ENCODE results near the gene SPTBN4. TPM values are rescaled to one million over a fixed set of nuclear protein-coding genes. Genes with fewer than 3 reads are reported as not detected.

Gene SPTBN4
- polyA plus RNA-seq, 1 donor from 2014 or later, result 12.7 TPM

DNA sequence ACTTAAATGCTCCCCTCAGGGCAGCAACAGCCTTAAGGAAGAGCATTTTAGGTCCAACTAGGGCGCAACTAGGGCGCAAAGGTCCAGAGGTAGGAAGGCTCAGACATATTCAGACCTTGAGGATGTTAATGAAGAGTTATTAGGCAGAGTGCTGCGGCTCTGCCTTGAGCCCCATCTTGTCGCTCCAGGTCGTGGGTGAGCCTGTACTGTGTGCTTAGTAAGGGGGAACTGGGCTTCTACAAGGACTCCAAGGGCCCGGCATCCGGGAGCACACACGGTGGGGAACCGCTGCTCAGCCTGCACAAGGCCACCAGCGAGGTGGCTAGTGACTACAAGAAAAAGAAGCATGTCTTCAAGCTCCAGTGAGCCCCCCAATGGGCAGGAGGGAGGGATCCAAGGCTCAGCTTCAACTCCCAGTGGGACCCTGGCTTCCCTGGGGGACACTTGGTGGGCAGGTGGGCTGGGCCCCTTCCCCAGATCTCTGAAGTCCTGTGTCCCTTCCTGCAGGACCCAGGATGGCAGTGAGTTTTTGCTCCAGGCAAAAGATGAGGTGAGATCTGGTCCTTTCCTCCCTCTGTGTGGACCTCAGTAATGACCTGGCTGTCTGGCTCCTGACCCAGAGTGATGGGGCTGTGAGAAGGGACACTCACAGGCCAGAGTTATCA lies 105.2 kb downstream of the SPTBN4 start:
- H3K4me3 ChIP-seq (ENCODE audit: low read length), result no peak overlapping the region
- H3K27me3 ChIP-seq (ENCODE audit: insufficient read depth, low read depth, low read length), result peaks cover 30% of the 10 kb centered on the region
- H3K36me3 ChIP-seq (ENCODE audit: insufficient read depth, low read length), result no peaks in the 10 kb centered on the region
- H2AFZ ChIP-seq (ENCODE audit: low read depth, low read length), result no peak overlapping the region
- H3K9me2 ChIP-seq (ENCODE audit: insufficient read depth, low read length), result no peaks in the 10 kb centered on the region
- H3K27ac ChIP-seq (ENCODE audit: low read length), result no peak overlapping the region
- H3K9me3 ChIP-seq (ENCODE audit: low read length), result no peaks in the 10 kb centered on the region
- TF ChIP-seq EZH2 (IDR thresholded peaks at IDR 0.05; ENCODE audit: borderline replicate concordance, insufficient read depth, low read length, poor library complexity, severe bottlenecking) (no peak), CTCF (IDR thresholded peaks at IDR 0.05; ENCODE audit: poor library complexity, severe bottlenecking) (no peak), RAD21 (conservative IDR thresholded peaks at IDR 0.05) (no peak)
- TF ChIP-seq, protein P1, sequence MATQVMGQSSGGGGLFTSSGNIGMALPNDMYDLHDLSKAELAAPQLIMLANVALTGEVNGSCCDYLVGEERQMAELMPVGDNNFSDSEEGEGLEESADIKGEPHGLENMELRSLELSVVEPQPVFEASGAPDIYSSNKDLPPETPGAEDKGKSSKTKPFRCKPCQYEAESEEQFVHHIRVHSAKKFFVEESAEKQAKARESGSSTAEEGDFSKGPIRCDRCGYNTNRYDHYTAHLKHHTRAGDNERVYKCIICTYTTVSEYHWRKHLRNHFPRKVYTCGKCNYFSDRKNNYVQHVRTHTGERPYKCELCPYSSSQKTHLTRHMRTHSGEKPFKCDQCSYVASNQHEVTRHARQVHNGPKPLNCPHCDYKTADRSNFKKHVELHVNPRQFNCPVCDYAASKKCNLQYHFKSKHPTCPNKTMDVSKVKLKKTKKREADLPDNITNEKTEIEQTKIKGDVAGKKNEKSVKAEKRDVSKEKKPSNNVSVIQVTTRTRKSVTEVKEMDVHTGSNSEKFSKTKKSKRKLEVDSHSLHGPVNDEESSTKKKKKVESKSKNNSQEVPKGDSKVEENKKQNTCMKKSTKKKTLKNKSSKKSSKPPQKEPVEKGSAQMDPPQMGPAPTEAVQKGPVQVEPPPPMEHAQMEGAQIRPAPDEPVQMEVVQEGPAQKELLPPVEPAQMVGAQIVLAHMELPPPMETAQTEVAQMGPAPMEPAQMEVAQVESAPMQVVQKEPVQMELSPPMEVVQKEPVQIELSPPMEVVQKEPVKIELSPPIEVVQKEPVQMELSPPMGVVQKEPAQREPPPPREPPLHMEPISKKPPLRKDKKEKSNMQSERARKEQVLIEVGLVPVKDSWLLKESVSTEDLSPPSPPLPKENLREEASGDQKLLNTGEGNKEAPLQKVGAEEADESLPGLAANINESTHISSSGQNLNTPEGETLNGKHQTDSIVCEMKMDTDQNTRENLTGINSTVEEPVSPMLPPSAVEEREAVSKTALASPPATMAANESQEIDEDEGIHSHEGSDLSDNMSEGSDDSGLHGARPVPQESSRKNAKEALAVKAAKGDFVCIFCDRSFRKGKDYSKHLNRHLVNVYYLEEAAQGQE (IDR thresholded peaks at IDR 0.05; ENCODE audit: borderline replicate concordance), result no peak
- H3K79me2 ChIP-seq (replicated peaks; ENCODE audit: insufficient read depth, low read length), result no peaks in the 10 kb centered on the region
- H3K4me2 ChIP-seq (ENCODE audit: low read length), result no peak overlapping the region
- no peaks in the 10 kb centered on the region for H4K20me1 ChIP-seq (ENCODE audit: insufficient read depth)
- no peaks in the 10 kb centered on the region for H3F3A ChIP-seq (ENCODE audit: insufficient read depth, low read length, poor library complexity, severe bottlenecking)
- no peak overlapping the region for H3K9ac ChIP-seq (ENCODE audit: low read length)

DNA sequence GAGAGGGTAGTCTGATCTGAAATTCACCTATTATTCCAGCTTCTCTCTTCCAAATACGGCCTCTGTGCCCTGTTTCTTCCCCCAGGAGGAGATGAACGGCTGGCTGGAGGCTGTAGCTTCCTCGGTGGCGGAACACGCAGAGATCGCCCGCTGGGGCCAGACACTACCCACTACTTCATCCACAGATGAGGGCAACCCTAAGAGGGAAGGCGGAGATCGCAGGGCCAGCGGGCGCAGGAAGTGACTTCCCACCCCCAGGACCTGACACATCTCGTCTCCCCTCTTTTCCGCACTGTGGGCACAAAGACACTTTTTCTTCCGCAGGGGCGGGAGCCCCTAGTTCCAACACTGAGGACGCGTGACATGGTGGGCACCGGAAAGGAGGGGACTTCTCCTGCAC lies 108.5 kb downstream of the SPTBN4 start:
- H2AFZ ChIP-seq (ENCODE audit: low read depth, low read length), result no peak overlapping the region
- no peaks in the 10 kb centered on the region for H4K20me1 ChIP-seq (ENCODE audit: insufficient read depth)
- no peaks in the 10 kb centered on the region for H3K79me2 ChIP-seq (replicated peaks; ENCODE audit: insufficient read depth, low read length)
- H3K9me3 ChIP-seq (ENCODE audit: low read length), result no peaks in the 10 kb centered on the region
- no peaks in the 10 kb centered on the region for H3K9me2 ChIP-seq (ENCODE audit: insufficient read depth, low read length)
- TF ChIP-seq EZH2 (IDR thresholded peaks at IDR 0.05; ENCODE audit: borderline replicate concordance, insufficient read depth, low read length, poor library complexity, severe bottlenecking), result no peak
- TF ChIP-seq TAF1 (IDR thresholded peaks at IDR 0.05; ENCODE audit: low read depth), result no peak
- no peak overlapping the region for H3K9ac ChIP-seq (ENCODE audit: low read length)
- no peaks in the 10 kb centered on the region for H3K36me3 ChIP-seq (ENCODE audit: insufficient read depth, low read length)
- H3F3A ChIP-seq (ENCODE audit: insufficient read depth, low read length, poor library complexity, severe bottlenecking), result no peaks in the 10 kb centered on the region
- H3K4me2 ChIP-seq (ENCODE audit: low read length), result no peak overlapping the region
- no peaks in the 10 kb centered on the region for H3K27me3 ChIP-seq (ENCODE audit: insufficient read depth, low read depth, low read length)
- no peak overlapping the region for H3K27ac ChIP-seq (ENCODE audit: low read length)
- H3K4me3 ChIP-seq (ENCODE audit: low read length), result no peak overlapping the region

DNA sequence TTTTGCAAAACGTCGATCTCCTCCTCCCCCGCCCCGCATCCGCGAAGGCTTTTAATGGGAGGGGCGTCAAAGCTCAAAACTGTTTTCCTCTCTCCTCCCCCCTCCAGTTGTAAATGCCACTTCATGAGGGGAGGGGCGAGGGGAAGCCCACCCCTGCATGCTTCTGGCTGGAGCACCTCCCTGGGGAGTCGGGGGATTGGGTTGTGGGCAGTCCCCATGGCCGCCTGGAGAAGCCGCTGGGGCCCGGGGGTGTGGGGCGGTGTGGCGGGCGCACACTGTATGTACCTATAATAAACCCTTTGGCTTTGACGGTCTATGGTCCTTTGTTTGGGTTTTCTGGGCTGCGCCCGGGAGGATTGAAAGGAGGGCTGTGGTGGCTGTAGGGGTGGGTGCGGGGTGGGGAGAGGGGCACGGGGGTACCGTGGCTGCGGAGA lies 109.4 kb downstream of the SPTBN4 start:
- Histone ChIP-seq H3K79me2 (replicated peaks; ENCODE audit: insufficient read depth, low read length) (no peaks in the 10 kb centered on the region), H3K27me3 (ENCODE audit: insufficient read depth, low read depth, low read length) (no peaks in the 10 kb centered on the region), H3K27ac (ENCODE audit: low read length) (no peak overlapping the region), H4K20me1 (ENCODE audit: insufficient read depth) (no peaks in the 10 kb centered on the region), H3F3A (ENCODE audit: insufficient read depth, low read length, poor library complexity, severe bottlenecking) (no peaks in the 10 kb centered on the region), H3K36me3 (ENCODE audit: insufficient read depth, low read length) (no peaks in the 10 kb centered on the region), H3K4me3 (ENCODE audit: low read length) (peak overlapping the region; percentile 89), H2AFZ (ENCODE audit: low read depth, low read length) (no peak overlapping the region), H3K9me3 (ENCODE audit: low read length) (no peaks in the 10 kb centered on the region), H3K4me2 (ENCODE audit: low read length) (no peak overlapping the region), H3K9ac (ENCODE audit: low read length) (no peak overlapping the region), H3K9me2 (ENCODE audit: insufficient read depth, low read length) (no peaks in the 10 kb centered on the region)
- TF ChIP-seq TAF1 (IDR thresholded peaks at IDR 0.05; ENCODE audit: low read depth) (no peak), POLR2AphosphoS5 (IDR thresholded peaks at IDR 0.05) (no peak), SMC3 (conservative IDR thresholded peaks at IDR 0.05; ENCODE audit: poor library complexity) (no peak), RAD21 (conservative IDR thresholded peaks at IDR 0.05) (no peak), EP300 (conservative IDR thresholded peaks at IDR 0.05; ENCODE audit: poor library complexity, severe bottlenecking) (no peak), CTCF (IDR thresholded peaks at IDR 0.05; ENCODE audit: poor library complexity, severe bottlenecking) (no peak), MXI1 (conservative IDR thresholded peaks at IDR 0.05; ENCODE audit: poor library complexity, severe bottlenecking) (no peak), EZH2 (IDR thresholded peaks at IDR 0.05; ENCODE audit: borderline replicate concordance, insufficient read depth, low read length, poor library complexity, severe bottlenecking) (no peak)
- TF ChIP-seq, protein P1 (IDR thresholded peaks at IDR 0.05; ENCODE audit: borderline replicate concordance), result no peak

Data from neural cell (in vitro differentiated cells).